Natural killer cell (primary cell): ENCODE data around the gene ZNF316. TPM values are rescaled to one million over a fixed set of nuclear protein-coding genes. Genes with fewer than 3 reads are reported as not detected.

ENCODE experiments used
- ATAC-seq, 3 donors: fragments of 150-1000 bp in 2 of 3; fragments of 200-7000 bp in 1 of 3; cut with Tn5 transposase; 1 replicate in 1 of 3; 2 replicates in 2 of 3; pipeline ENCODE4 v1.10.0; 2021; ENCODE audit warnings: mild to moderate bottlenecking in 2 of 3, moderate library complexity in 2 of 3
- DNase-seq, 2 donors: peaks; one replicate each; pipeline versions ENCODE4 v3.0.0 to v3.0.0-alpha.2; 2013 to 2021; ENCODE audit warnings: mixed read lengths in 1 of 2
- H3K27ac ChIP-seq: one replicate; pipeline ENCODE4 v1.5.1; 2013; ENCODE audit warnings: mild to moderate bottlenecking, low read length
- H3K27me3 ChIP-seq: one replicate; pipeline ENCODE4 v1.6.1; 2013; ENCODE audit warnings: low read length; ENCODE audit not compliant: control insufficient read depth, insufficient read depth
- H3K36me3 ChIP-seq: one replicate; pipeline ENCODE4 v1.6.1; 2013; ENCODE audit warnings: low read length; ENCODE audit not compliant: control insufficient read depth, insufficient read depth
- H3K4me1 ChIP-seq: one replicate; pipeline ENCODE4 v1.6.1; 2013; ENCODE audit warnings: low read length; ENCODE audit not compliant: control insufficient read depth, insufficient read depth
- H3K4me3 ChIP-seq: one replicate; pipeline ENCODE4 v1.5.1; 2013; ENCODE audit warnings: low read length
- H3K9me3 ChIP-seq: one replicate; pipeline ENCODE4 v1.6.1; 2013; ENCODE audit warnings: low read length; ENCODE audit not compliant: control insufficient read depth, insufficient read depth
- H3K27ac Mint-ChIP-seq, 2 donors: one replicate each; pipeline ENCODE4 v1.8.0; 2022; ENCODE audit warnings: mild to moderate bottlenecking in 2 of 2, mixed read lengths in 2 of 2, moderate library complexity in 1 of 2
- H3K27me3 Mint-ChIP-seq, 2 donors: one replicate each; pipeline ENCODE4 v1.8.0; 2022; ENCODE audit warnings: low read depth in 2 of 2, mixed read lengths in 2 of 2
- H3K36me3 Mint-ChIP-seq: one replicate; pipeline ENCODE4 v1.8.0; 2022; ENCODE audit warnings: mixed read lengths
- H3K4me1 Mint-ChIP-seq, 2 donors: one replicate each; pipeline ENCODE4 v1.8.0; 2022; ENCODE audit warnings: mixed read lengths in 2 of 2
- H3K4me3 Mint-ChIP-seq: one replicate; pipeline ENCODE4 v1.8.0; 2022; ENCODE audit warnings: mild to moderate bottlenecking, moderate library complexity, mixed read lengths
- H3K9me3 Mint-ChIP-seq, 2 donors: one replicate each; pipeline ENCODE4 v1.8.0; 2022; ENCODE audit warnings: mixed read lengths in 2 of 2
- WGBS: methylation state at CpG from one replicate; pipeline ENCODE4 v1.1.7; 2013; ENCODE audit warnings: missing lambda C conversion rate; ENCODE audit not compliant: insufficient coverage; 5-methylcytosine and 5-hydroxymethylcytosine counted together
- intact Hi-C: fragments of 100-400 bp; cut with micrococcal nuclease; formaldehyde crosslinking; loops from one replicate; pipeline ENCODE4 v1.14.2; 2022
- total RNA-seq, 4 donors: library from RNA; stranded (reverse); fragments of 120-200 nt in 1 of 4; gene quantifications; one replicate each; pipeline versions ENCODE4 v1.2.3 to v1.2.4, GENCODE V29; 2013 to 2022
- TF ChIP-seq, protein P1 (sequence below): fragments of 200-600 bp; IDR thresholded peaks from one replicate; pipeline ENCODE4 v1.8.0; 2022; ENCODE audit warnings: antibody characterized with exemption

The ZNF316 gene
- total RNA-seq, 3 donors from 2014 or later (not counting 1 experiment from before 2014, with no cell fraction given), result 46.2 to 59.6 (median 49.5) TPM

DNA sequence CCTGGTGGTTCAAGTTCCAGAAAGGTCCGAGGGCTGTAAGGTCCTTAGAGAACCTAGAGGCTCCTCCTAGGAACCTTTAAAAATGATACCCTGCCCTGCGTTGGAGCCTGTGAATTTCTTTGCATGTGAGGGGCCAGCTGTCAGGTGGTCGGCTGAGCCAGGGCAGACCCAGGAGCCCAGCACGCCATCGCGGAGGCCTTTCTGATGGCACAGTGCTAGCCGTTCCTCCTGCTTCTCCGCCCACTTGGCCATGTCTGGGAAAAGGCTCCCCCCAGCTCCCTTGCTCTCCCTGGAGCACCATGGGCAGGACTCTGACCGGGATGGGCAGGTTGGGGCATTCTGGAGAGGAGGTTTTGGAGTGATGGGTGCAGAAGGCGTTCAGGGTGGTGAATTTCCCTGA is 7.6 kb downstream of the ZNF316 start:
- Histone ChIP-seq H3K27ac (no peak overlapping the region), H3K4me3 (no peak overlapping the region), H3K36me3 (peaks cover 47% of the 10 kb centered on the region), H3K4me1 (peaks cover 8% of the 10 kb centered on the region), H3K9me3 (no peaks in the 10 kb centered on the region), H3K27me3 (no peaks in the 10 kb centered on the region)
- Mint-ChIP-seq H3K4me3 (no peak overlapping the region), H3K4me1 (peaks cover 6 to 17% of the 10 kb centered on the region in 2 donors), H3K9me3 (no peaks in the 10 kb centered on the region), H3K36me3 (no peaks in the 10 kb centered on the region), H3K27me3 (no peaks in the 10 kb centered on the region), H3K27ac (no peak overlapping the region)
- DNase-seq (no peak), ATAC-seq (no peak)
- intact Hi-C loops, result no loop called here
- WGBS, result 98% methylated on average over 10 of the region's 10 CpGs
- TF ChIP-seq, protein P1, sequence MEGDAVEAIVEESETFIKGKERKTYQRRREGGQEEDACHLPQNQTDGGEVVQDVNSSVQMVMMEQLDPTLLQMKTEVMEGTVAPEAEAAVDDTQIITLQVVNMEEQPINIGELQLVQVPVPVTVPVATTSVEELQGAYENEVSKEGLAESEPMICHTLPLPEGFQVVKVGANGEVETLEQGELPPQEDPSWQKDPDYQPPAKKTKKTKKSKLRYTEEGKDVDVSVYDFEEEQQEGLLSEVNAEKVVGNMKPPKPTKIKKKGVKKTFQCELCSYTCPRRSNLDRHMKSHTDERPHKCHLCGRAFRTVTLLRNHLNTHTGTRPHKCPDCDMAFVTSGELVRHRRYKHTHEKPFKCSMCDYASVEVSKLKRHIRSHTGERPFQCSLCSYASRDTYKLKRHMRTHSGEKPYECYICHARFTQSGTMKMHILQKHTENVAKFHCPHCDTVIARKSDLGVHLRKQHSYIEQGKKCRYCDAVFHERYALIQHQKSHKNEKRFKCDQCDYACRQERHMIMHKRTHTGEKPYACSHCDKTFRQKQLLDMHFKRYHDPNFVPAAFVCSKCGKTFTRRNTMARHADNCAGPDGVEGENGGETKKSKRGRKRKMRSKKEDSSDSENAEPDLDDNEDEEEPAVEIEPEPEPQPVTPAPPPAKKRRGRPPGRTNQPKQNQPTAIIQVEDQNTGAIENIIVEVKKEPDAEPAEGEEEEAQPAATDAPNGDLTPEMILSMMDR, result no peak

DNA sequence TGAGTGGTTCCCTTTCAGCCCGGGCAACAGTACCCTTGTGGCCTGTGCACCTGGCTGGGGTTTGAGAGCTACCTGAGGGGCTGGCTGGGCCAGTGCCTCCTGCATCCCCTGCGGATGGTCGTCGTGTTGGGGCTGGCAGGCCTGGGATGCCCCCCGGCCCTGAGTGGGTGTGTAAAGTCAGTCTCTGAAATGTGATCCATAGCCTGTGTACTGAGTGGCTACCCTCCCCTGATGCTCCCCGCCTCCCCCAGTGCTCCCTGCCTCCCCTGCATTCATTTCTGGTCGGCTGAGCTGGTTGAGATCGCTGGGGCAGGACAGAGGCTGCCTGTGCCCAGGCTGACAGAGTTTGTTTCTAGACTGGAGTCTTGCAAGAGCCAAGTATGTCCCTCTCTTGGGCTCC is 9.3 kb downstream of the ZNF316 start:
- Mint-ChIP-seq H3K9me3 (no peaks in the 10 kb centered on the region), H3K4me3 (no peak overlapping the region), H3K36me3 (no peaks in the 10 kb centered on the region), H3K4me1 (peaks cover 0 to 9% of the 10 kb centered on the region in 2 donors), H3K27me3 (no peaks in the 10 kb centered on the region), H3K27ac (peak overlapping the region in 1 of 2 donors; percentile 49)
- intact Hi-C loops, result no loop called here
- TF ChIP-seq, protein P1, result no peak
- no peak for DNase-seq
- no peak for ATAC-seq
- no peak overlapping the region for H3K27ac ChIP-seq
- no peaks in the 10 kb centered on the region for H3K4me1 ChIP-seq
- WGBS, result 95% methylated on average over 8 of the region's 8 CpGs
- H3K27me3 ChIP-seq, result no peaks in the 10 kb centered on the region
- peaks cover 47% of the 10 kb centered on the region for H3K36me3 ChIP-seq
- H3K4me3 ChIP-seq, result no peak overlapping the region
- no peaks in the 10 kb centered on the region for H3K9me3 ChIP-seq

DNA sequence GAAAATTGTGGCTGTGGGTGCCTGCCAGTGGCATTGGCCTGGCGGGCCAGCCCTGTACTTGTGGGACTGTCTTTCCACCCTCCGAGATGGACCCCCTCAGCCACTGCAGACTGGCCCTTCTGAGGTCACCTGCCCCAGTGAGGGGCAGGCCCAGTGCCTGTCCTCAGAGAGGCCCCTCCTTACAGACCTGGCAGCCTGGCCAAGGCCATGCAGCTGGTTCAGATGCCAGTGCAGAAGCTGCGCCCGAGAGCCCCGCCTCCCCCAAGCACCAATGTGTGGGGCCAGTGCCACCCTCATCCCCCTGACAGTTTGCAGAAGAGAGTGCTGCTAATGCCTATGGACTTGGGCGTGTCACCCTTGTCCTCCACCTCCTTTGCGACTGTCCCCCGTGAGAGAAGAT is 10.0 kb downstream of the ZNF316 start:
- H3K9me3 ChIP-seq, result no peaks in the 10 kb centered on the region
- no peak overlapping the region for H3K4me3 ChIP-seq
- no peaks in the 10 kb centered on the region for H3K4me1 ChIP-seq
- DNase-seq (no peak), ATAC-seq (no peak)
- Mint-ChIP-seq H3K9me3 (no peaks in the 10 kb centered on the region), H3K4me3 (no peak overlapping the region), H3K36me3 (no peaks in the 10 kb centered on the region), H3K4me1 (peaks cover 0 to 3% of the 10 kb centered on the region in 2 donors), H3K27me3 (no peaks in the 10 kb centered on the region), H3K27ac (no peak overlapping the region)
- intact Hi-C loops, result no loop called here
- H3K27ac ChIP-seq, result no peak overlapping the region
- no peaks in the 10 kb centered on the region for H3K27me3 ChIP-seq
- 96% methylated on average over 8 of the region's 8 CpGs for WGBS
- TF ChIP-seq, protein P1, result no peak
- H3K36me3 ChIP-seq, result peaks cover 44% of the 10 kb centered on the region

DNA sequence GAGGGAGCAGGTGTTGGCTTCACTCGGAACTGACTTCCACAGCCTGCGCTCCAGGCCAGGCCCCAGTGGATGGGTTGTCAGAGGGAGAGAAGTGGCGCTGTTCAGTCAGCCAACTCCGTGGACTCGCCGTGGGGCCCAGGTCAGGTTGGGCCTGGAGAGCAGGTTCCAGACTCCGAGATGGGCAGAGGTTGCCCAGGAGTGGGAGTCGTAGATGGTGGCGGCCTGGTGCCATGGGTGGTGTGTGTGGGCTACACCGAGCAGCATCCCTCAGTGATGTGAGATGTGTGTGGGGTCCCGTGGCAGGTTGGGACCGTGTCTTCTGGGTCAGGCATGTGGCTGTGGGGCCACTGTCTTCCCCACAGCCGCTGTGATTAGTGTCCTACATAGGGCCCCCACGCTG is 10.4 kb downstream of the ZNF316 start:
- Mint-ChIP-seq H3K36me3 (no peaks in the 10 kb centered on the region), H3K9me3 (no peaks in the 10 kb centered on the region), H3K27me3 (no peaks in the 10 kb centered on the region), H3K4me1 (no peaks in the 10 kb centered on the region), H3K4me3 (no peak overlapping the region), H3K27ac (no peak overlapping the region)
- Histone ChIP-seq H3K27me3 (no peaks in the 10 kb centered on the region), H3K4me3 (no peak overlapping the region), H3K27ac (no peak overlapping the region), H3K36me3 (peaks cover 45% of the 10 kb centered on the region), H3K4me1 (no peaks in the 10 kb centered on the region), H3K9me3 (no peaks in the 10 kb centered on the region)
- DNase-seq (no peak), ATAC-seq (no peak)
- WGBS, result 97% methylated on average over 14 of the region's 14 CpGs
- intact Hi-C loops, result no loop called here
- TF ChIP-seq, protein P1, result no peak
